ENCODE results near the gene GIT1. TPM values are rescaled to one million over a fixed set of nuclear protein-coding genes. Genes with fewer than 3 reads are reported as not detected.
A peak's percentile ranks its signal among the peaks of the same experiment; 100 is the strongest.

GIT1 gene
- total RNA-seq, 2 experiments from 2014 or later, result 44.3 to 60.2 TPM

DNA sequence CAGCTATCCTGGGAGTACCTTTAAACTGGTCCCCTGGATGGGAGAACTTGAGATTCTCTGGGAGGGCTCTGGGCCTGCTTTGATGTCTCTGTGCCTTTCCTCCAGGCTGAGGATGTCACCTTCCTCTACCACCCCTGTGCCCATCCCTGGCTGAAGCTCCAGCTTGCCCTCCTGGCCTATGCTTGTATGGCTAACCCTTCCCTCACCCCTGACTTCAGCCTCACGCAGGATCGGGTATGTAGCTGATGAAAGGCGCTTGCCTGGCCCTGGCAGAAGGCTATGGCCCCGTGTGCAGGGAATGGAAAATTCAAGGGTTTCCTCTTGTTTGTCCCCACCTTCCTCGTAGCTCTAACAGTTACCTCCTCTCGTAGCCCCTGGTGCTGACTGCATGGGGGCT lies 18.0 kb downstream of the GIT1 start:
- Histone ChIP-seq H3K36me3 (ENCODE audit: insufficient read depth, low read length) (peaks cover 36% of the 10 kb centered on the region), H2AFZ (ENCODE audit: low read length) (no peak overlapping the region), H3K4me1 (ENCODE audit: insufficient read depth, low read length, poor library complexity, severe bottlenecking) (peaks cover 16% of the 10 kb centered on the region), H3K27ac (ENCODE audit: low read depth, low read length, poor library complexity, severe bottlenecking) (no peak overlapping the region), H3K9me3 (ENCODE audit: low read length) (no peaks in the 10 kb centered on the region), H3K79me2 (ENCODE audit: insufficient read depth, low read depth, low read length) (no peaks in the 10 kb centered on the region), H3K4me3 (ENCODE audit: low read depth, low read length, poor library complexity, severe bottlenecking) (no peak overlapping the region), H3K9me2 (ENCODE audit: insufficient read depth, low read length) (no peaks in the 10 kb centered on the region), H3K4me2 (ENCODE audit: low read length) (no peak overlapping the region), H4K20me1 (ENCODE audit: insufficient read depth, low read length) (no peaks in the 10 kb centered on the region)
- TF ChIP-seq, protein P1, sequence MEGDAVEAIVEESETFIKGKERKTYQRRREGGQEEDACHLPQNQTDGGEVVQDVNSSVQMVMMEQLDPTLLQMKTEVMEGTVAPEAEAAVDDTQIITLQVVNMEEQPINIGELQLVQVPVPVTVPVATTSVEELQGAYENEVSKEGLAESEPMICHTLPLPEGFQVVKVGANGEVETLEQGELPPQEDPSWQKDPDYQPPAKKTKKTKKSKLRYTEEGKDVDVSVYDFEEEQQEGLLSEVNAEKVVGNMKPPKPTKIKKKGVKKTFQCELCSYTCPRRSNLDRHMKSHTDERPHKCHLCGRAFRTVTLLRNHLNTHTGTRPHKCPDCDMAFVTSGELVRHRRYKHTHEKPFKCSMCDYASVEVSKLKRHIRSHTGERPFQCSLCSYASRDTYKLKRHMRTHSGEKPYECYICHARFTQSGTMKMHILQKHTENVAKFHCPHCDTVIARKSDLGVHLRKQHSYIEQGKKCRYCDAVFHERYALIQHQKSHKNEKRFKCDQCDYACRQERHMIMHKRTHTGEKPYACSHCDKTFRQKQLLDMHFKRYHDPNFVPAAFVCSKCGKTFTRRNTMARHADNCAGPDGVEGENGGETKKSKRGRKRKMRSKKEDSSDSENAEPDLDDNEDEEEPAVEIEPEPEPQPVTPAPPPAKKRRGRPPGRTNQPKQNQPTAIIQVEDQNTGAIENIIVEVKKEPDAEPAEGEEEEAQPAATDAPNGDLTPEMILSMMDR (conservative IDR thresholded peaks at IDR 0.05; ENCODE audit: low read length), result no peak
- no peak for TF ChIP-seq EZH2phosphoT487 (IDR thresholded peaks at IDR 0.05; ENCODE audit: borderline replicate concordance, low read depth, low read length)
- intact Hi-C loops (cut with micrococcal nuclease; ENCODE audit: unreplicated experiment), result no loop called here
- POLR2A ChIA-PET, result interaction anchor here (1.1 kb wide), 1 partner anchor 19 kb away, joined by 3 read pairs; no protein-coding TSS in a partner anchor
- no peak for DNase-seq (ENCODE audit: low spot score)
- BruUV-seq (replicated peaks), result no TSS peak
- CTCF ChIA-PET (ENCODE audit: unreplicated experiment), result interaction anchor here (0.5 kb wide), 1 partner anchor 12 kb away, joined by 3 read pairs; no protein-coding TSS in a partner anchor

DNA sequence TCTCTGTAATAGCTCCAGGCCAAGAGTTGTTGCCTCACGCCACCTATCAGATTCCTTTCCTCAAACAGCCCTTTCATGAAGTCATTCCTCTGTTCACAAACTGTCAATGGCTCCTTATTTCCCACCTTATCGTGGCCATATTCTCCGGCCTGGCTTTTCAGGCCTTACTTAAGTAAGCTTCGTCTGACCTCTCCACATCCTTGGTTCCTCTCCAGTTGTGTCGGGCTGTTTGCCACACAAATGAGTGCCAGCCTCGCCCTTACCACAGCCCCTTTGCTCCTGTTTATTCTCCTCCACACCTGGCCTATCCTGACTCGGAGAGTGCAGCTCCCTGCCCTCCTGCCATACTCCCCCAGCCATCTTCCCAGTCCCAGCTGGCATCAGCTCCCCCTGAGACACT lies 18.9 kb downstream of the GIT1 start:
- DNase-seq (ENCODE audit: low spot score), result no peak
- no peak for TF ChIP-seq EZH2phosphoT487 (IDR thresholded peaks at IDR 0.05; ENCODE audit: borderline replicate concordance, low read depth, low read length)
- TF ChIP-seq, protein P1 (conservative IDR thresholded peaks at IDR 0.05; ENCODE audit: low read length), result no peak
- Histone ChIP-seq H3K4me2 (ENCODE audit: low read length) (no peak overlapping the region), H3K4me1 (ENCODE audit: insufficient read depth, low read length, poor library complexity, severe bottlenecking) (peaks cover 25% of the 10 kb centered on the region), H3K36me3 (ENCODE audit: insufficient read depth, low read length) (peaks cover 26% of the 10 kb centered on the region), H3K27ac (ENCODE audit: low read depth, low read length, poor library complexity, severe bottlenecking) (no peak overlapping the region), H3K79me2 (ENCODE audit: insufficient read depth, low read depth, low read length) (no peaks in the 10 kb centered on the region), H3K9me2 (ENCODE audit: insufficient read depth, low read length) (no peaks in the 10 kb centered on the region), H3K4me3 (ENCODE audit: low read depth, low read length, poor library complexity, severe bottlenecking) (no peak overlapping the region), H4K20me1 (ENCODE audit: insufficient read depth, low read length) (no peaks in the 10 kb centered on the region), H2AFZ (ENCODE audit: low read length) (no peak overlapping the region), H3K9me3 (ENCODE audit: low read length) (no peaks in the 10 kb centered on the region)
- ChIA-PET POLR2A (no interaction called here), CTCF (ENCODE audit: unreplicated experiment) (interaction anchor here (0.6 kb wide), 1 partner anchor 14 kb away, joined by 3 read pairs; no protein-coding TSS in a partner anchor)
- intact Hi-C loops (cut with micrococcal nuclease; ENCODE audit: unreplicated experiment), result no loop called here
- no TSS peak for BruUV-seq (replicated peaks)

DNA sequence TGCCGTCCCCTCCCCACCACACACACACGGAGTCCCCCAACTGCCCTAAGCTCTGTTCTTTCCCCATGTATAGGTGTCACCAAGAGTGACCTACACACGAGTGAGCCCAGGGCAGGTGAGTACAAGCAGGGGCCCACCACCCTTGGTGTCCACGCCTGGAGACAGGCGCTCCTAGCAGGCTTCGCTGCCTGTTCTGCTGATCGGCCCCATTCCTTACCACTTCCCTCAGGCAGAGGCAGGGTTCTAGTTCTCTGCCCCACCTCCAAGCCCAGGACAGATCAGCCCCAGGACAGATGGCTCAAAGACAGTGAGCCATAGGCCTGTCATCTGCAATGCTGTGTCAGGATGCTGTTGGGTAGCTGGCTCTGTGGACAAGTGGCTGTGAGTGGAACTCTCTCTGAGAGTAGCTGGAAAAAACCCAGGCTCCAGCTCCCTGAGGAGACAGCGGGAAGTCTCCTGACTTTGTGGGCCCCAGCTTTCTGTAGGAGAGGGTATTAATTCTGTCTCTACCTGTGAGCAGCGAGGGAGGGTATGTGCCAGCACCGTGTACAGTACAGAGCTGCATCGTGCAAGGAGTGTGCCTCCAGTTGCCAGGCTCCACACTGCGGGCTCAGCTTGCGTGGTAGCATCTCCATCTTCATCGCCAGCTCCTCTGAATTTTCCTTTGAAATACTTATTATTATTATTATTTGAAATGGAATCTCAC lies 20.1 kb downstream of the GIT1 start:
- no TSS peak for BruUV-seq (replicated peaks)
- Histone ChIP-seq H4K20me1 (ENCODE audit: insufficient read depth, low read length) (no peaks in the 10 kb centered on the region), H3K4me1 (ENCODE audit: insufficient read depth, low read length, poor library complexity, severe bottlenecking) (peaks cover 22% of the 10 kb centered on the region), H3K9me2 (ENCODE audit: insufficient read depth, low read length) (no peaks in the 10 kb centered on the region), H2AFZ (ENCODE audit: low read length) (peak overlapping the region; percentile 68; the same call in 1 of the 2 replicates), H3K36me3 (ENCODE audit: insufficient read depth, low read length) (peaks cover 15% of the 10 kb centered on the region; the same call in 1 of the 2 replicates), H3K27ac (ENCODE audit: low read depth, low read length, poor library complexity, severe bottlenecking) (no peak overlapping the region), H3K9me3 (ENCODE audit: low read length) (no peaks in the 10 kb centered on the region), H3K79me2 (ENCODE audit: insufficient read depth, low read depth, low read length) (no peaks in the 10 kb centered on the region), H3K4me2 (ENCODE audit: low read length) (peak overlapping the region; percentile 90), H3K4me3 (ENCODE audit: low read depth, low read length, poor library complexity, severe bottlenecking) (peak overlapping the region; percentile 72)
- ChIA-PET CTCF (ENCODE audit: unreplicated experiment) (interaction anchor here (0.6 to 1.4 kb wide), 4 partner anchors 21 to 267 kb away, joined by 3 to 10 read pairs (median 4); no protein-coding TSS in a partner anchor), POLR2A (interaction anchor here (0.5 kb wide), 1 partner anchor 1303 kb away, joined by 3 read pairs; no protein-coding TSS in a partner anchor)
- DNase-seq (ENCODE audit: low spot score), result no peak
- intact Hi-C loops (cut with micrococcal nuclease; ENCODE audit: unreplicated experiment), result loop anchor here (10.0 kb wide), 2 partner anchors 195 to 425 kb away; no protein-coding TSS in a partner anchor
- TF ChIP-seq, protein P1 (conservative IDR thresholded peaks at IDR 0.05; ENCODE audit: low read length), result no peak
- TF ChIP-seq EZH2phosphoT487 (IDR thresholded peaks at IDR 0.05; ENCODE audit: borderline replicate concordance, low read depth, low read length), result no peak
